GM12874 (cell line): Measurements from ENCODE around the gene SRRT.

Source experiments
- CTCF ChIP-seq: IDR thresholded peaks from 2 replicates; pipeline ENCODE4 v1.5.1; 2011; ENCODE audit warnings: low read depth, mild to moderate bottlenecking, control low read depth, low read length, moderate library complexity; ENCODE audit not compliant: insufficient read depth

Gene SRRT

GRCh38 chr7:100879685-100880261, 4.9 kb downstream of the SRRT start:
- no peak for TF ChIP-seq CTCF

GRCh38 chr7:100880645-100881044, 5.7 kb downstream of the SRRT start:
- no peak for TF ChIP-seq CTCF

GRCh38 chr7:100881136-100881535, 6.2 kb downstream of the SRRT start:
- TF ChIP-seq CTCF: no peak

- no peak for TF ChIP-seq CTCF
Observed at GRCh38 chr7:100882201-100882600, 7.3 kb downstream of the SRRT start.

DNA sequence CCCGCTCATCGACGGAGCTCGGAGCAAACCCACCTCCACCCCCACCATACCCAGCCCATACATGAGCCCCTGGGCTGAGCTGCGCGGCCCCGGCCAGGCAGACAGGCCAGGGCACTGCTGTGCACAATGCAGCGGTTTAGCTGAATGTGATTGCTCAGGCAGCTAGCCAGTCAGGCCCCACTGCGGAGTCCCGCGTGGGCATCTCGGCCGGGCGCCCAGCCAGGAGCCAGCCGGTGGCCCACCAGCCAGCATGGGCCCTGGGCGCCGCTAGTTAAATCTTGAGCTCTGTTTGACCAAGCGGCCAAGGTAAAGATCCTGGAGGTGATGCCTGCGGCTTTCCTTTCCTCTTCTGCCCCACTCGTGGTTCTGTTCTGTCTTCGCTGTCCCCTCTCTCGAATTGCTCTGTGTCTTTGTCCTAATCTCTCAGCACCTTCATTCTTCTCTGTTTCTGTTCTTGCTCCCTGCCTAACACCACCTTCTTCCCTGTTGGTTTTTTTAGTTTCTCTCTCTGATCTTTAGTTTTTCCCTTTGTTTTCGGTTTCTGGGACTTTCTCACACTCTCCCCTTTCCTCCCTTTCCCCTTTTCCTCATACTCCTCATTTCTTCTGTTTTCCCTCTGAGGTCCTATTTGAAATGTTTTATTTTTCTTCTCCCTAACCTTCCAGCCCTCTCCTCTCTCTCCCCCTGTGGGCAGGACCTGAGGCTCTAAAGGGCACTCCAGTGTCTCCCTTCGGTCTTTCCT, 8.1 kb downstream of the SRRT start:
- no peak for TF ChIP-seq CTCF

DNA sequence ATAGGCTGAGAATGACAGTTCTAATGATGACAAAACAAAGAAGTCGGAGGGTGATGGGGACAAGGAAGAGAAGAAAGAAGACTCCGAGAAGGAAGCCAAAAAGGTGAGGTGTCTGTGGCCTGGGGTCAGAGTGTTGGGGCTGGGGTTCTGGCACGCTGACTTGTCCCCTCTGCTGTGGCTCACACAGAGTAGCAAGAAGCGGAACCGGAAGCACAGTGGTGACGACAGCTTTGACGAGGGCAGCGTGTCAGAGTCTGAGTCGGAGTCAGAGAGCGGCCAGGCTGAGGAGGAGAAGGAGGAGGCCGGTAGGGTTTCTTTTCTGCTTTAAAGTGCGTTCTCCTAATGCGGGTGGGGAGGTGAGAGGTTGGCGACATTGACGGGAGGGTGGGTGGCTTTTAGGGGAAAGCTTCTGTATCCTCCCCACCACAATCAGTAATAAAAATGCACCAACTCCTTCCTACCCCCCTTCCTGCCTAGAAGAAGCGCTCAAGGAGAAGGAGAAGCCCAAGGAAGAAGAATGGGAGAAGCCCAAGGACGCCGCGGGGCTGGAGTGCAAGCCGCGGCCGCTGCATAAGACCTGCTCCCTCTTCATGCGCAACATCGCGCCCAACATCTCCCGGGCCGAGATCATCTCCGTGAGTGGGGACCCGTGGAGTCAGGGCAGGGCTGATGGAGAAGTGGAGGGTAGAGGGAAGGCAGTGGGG, 10.0 kb downstream of the SRRT start:
- no peak for TF ChIP-seq CTCF

DNA sequence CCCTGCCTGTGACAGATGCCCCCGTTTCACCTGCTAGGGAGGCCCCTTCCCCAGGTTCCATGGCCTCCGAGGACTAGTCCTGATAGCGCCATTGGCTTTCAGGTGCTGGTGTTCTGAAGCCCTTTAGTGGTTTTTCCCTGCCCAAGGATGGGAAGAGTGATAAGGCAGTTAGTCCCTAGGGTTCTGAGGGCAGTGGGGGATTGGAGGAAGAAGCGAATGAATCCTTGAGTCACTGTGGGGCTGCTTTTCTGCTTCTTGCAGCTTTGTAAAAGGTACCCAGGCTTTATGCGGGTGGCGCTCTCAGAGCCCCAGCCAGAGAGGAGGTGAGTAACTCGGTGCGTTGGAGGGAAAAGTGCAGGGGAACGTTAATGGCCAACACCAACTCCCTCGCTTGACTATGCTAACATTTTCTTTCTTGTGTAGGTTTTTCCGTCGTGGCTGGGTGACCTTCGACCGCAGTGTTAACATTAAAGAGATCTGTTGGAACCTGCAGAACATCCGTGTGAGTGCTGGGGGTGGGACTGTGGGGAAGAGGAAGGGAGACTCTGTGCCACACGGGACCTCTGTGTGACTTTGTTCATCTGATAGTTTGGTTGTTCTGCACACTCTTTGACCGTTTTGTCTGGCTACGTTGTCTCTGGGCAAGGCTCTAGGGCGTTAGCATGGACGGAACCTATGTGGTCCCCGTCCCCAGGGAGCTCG, 10.7 kb downstream of the SRRT start:
- TF ChIP-seq CTCF: no peak
